MM.1S (cell line): ENCODE results near the gene TSHR.

Experiments used
- DNase-seq: peaks from one replicate; pipeline ENCODE4 v3.0.0-alpha.2; 2015
- H2AFZ ChIP-seq: fragments of 300-600 bp; sonication (generic); 2 replicates; pipeline ENCODE4 v1.6.0; 2016; ENCODE audit warnings: antibody characterized with exemption, low read length
- H3F3A ChIP-seq: fragments of 300-600 bp; sonication (generic); 2 replicates; pipeline ENCODE4 v1.6.1; 2016; ENCODE audit warnings: mild to moderate bottlenecking, antibody characterized with exemption, low read length, moderate library complexity, mixed read lengths; ENCODE audit not compliant: insufficient read depth
- H3K27ac ChIP-seq: fragments of 300-600 bp; sonication (generic); 2 replicates; pipeline ENCODE4 v1.5.1; 2016; ENCODE audit warnings: mild to moderate bottlenecking, low read length
- H3K27me3 ChIP-seq: fragments of 300-600 bp; sonication (generic); replicated peaks from 2 replicates; pipeline ENCODE4 v1.6.0; 2016; ENCODE audit warnings: low read length; ENCODE audit not compliant: insufficient read depth
- H3K36me3 ChIP-seq: fragments of 300-600 bp; sonication (generic); replicated peaks from 2 replicates; pipeline ENCODE4 v1.6.1; 2016; ENCODE audit warnings: mild to moderate bottlenecking, low read length, mixed read lengths; ENCODE audit not compliant: insufficient read depth
- H3K4me1 ChIP-seq: fragments of 300-600 bp; sonication (generic); 2 replicates; pipeline ENCODE4 v1.6.1; 2016; ENCODE audit warnings: low read length, mixed read lengths
- H3K4me2 ChIP-seq: fragments of 300-600 bp; sonication (generic); 2 replicates; pipeline ENCODE4 v1.6.0; 2016; ENCODE audit warnings: low read depth, low read length
- H3K4me3 ChIP-seq: fragments of 300-600 bp; sonication (generic); 2 replicates; pipeline ENCODE4 v1.5.1; 2016; ENCODE audit warnings: low read length, mixed read lengths
- H3K79me2 ChIP-seq: fragments of 300-600 bp; sonication (generic); 2 replicates; pipeline ENCODE4 v1.6.1; 2016; ENCODE audit warnings: mixed run types, low read length, mixed read lengths
- H3K9ac ChIP-seq: fragments of 300-600 bp; sonication (generic); 2 replicates; pipeline ENCODE4 v1.6.1; 2016; ENCODE audit warnings: low read length, mixed read lengths
- H3K9me2 ChIP-seq: fragments of 300-600 bp; sonication (generic); replicated peaks from 2 replicates; pipeline ENCODE4 v1.6.1; 2016; ENCODE audit warnings: mild to moderate bottlenecking, low read length, mixed read lengths; ENCODE audit not compliant: insufficient read depth
- H3K9me3 ChIP-seq: fragments of 300-600 bp; sonication (generic); replicated peaks from 2 replicates; pipeline ENCODE4 v1.6.1; 2016; ENCODE audit warnings: mild to moderate bottlenecking, low read length, mixed read lengths; ENCODE audit not compliant: insufficient read depth
- H4K20me1 ChIP-seq: fragments of 300-600 bp; sonication (generic); 2 replicates; pipeline ENCODE4 v1.6.1; 2016; ENCODE audit warnings: mild to moderate bottlenecking, low read length, moderate library complexity, mixed read lengths; ENCODE audit not compliant: insufficient read depth
- EZH2 ChIP-seq: fragments of 300-600 bp; sonication (generic); optimal IDR thresholded peaks from 2 replicates; pipeline ENCODE3; 2017; ENCODE audit warnings: low read depth, mild to moderate bottlenecking, antibody characterized with exemption, low read length, mixed read lengths
- EZH2phosphoT487 ChIP-seq: fragments of 300-600 bp; sonication (generic); IDR thresholded peaks from 2 replicates; pipeline ENCODE4 v1.6.1; 2018; ENCODE audit warnings: antibody characterized with exemption, low read length
- TF ChIP-seq, protein P1 (sequence below): fragments of 300-600 bp; sonication (generic); IDR thresholded peaks from 2 replicates; pipeline ENCODE4 v1.5.1; 2016; ENCODE audit warnings: antibody characterized with exemption, low read length, mixed read lengths

Gene TSHR

DNA sequence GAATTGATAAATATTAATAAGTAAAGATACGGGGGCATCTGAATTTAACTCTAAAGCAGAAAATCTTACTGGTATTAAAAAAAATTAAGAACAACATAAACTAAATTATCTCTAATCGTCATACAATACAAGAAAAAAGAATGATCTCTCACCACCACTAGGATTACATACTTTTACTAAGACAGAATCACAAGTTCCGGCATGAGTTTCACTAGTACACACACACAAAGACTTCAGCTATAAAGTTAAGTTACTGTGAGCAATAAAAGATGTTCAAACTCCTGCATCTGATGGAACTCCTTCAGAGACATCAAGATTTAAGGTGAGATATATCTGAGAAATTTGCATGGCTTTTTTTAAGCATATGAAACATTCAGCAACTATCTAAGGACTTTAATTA lies 35.8 kb upstream of the TSHR start:
- no peak overlapping the region for H3K4me3 ChIP-seq
- no peak for DNase-seq
- H3K9ac ChIP-seq, result no peak overlapping the region
- H4K20me1 ChIP-seq, result no peaks in the 10 kb centered on the region
- no peaks in the 10 kb centered on the region for H3K79me2 ChIP-seq
- TF ChIP-seq, protein P1, sequence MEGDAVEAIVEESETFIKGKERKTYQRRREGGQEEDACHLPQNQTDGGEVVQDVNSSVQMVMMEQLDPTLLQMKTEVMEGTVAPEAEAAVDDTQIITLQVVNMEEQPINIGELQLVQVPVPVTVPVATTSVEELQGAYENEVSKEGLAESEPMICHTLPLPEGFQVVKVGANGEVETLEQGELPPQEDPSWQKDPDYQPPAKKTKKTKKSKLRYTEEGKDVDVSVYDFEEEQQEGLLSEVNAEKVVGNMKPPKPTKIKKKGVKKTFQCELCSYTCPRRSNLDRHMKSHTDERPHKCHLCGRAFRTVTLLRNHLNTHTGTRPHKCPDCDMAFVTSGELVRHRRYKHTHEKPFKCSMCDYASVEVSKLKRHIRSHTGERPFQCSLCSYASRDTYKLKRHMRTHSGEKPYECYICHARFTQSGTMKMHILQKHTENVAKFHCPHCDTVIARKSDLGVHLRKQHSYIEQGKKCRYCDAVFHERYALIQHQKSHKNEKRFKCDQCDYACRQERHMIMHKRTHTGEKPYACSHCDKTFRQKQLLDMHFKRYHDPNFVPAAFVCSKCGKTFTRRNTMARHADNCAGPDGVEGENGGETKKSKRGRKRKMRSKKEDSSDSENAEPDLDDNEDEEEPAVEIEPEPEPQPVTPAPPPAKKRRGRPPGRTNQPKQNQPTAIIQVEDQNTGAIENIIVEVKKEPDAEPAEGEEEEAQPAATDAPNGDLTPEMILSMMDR, result no peak
- TF ChIP-seq EZH2phosphoT487 (no peak), EZH2 (no peak)
- H3K27me3 ChIP-seq, result no peaks in the 10 kb centered on the region
- no peak overlapping the region for H3K4me2 ChIP-seq
- no peaks in the 10 kb centered on the region for H3K9me3 ChIP-seq
- no peaks in the 10 kb centered on the region for H3K9me2 ChIP-seq
- no peaks in the 10 kb centered on the region for H3K36me3 ChIP-seq
- no peaks in the 10 kb centered on the region for H3F3A ChIP-seq
- H2AFZ ChIP-seq, result no peak overlapping the region
- H3K27ac ChIP-seq, result no peak overlapping the region
- no peaks in the 10 kb centered on the region for H3K4me1 ChIP-seq

DNA sequence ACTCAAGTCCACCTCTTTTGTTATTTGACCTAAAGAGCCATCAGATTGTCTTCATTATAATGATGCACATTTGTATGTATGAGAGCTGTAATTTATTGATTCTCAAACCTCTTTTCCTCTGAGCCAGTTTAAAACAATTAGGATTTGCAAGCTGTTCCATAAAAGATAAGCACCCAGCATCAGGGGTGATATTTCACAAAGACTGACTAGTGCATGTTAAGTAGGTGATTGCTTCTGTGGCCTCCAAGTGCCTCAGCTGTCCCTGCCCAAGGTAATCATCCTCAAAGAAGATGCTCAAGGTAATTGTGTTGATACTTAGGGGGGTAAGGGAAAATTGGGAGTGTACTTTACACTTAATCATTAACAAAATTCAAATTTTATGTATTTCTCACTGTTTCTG lies 32.1 kb upstream of the TSHR start:
- Histone ChIP-seq H3K4me1 (peaks cover 6% of the 10 kb centered on the region; the same call in 1 of the 2 replicates), H3K79me2 (peaks cover 16% of the 10 kb centered on the region), H3K4me3 (no peak overlapping the region), H4K20me1 (no peaks in the 10 kb centered on the region), H3K27ac (no peak overlapping the region), H3K9me3 (no peaks in the 10 kb centered on the region), H2AFZ (no peak overlapping the region), H3K36me3 (no peaks in the 10 kb centered on the region), H3K4me2 (no peak overlapping the region), H3F3A (no peaks in the 10 kb centered on the region), H3K9me2 (no peaks in the 10 kb centered on the region), H3K27me3 (no peaks in the 10 kb centered on the region), H3K9ac (no peak overlapping the region)
- TF ChIP-seq, protein P1, result no peak
- TF ChIP-seq EZH2phosphoT487 (no peak), EZH2 (no peak)
- no peak for DNase-seq

DNA sequence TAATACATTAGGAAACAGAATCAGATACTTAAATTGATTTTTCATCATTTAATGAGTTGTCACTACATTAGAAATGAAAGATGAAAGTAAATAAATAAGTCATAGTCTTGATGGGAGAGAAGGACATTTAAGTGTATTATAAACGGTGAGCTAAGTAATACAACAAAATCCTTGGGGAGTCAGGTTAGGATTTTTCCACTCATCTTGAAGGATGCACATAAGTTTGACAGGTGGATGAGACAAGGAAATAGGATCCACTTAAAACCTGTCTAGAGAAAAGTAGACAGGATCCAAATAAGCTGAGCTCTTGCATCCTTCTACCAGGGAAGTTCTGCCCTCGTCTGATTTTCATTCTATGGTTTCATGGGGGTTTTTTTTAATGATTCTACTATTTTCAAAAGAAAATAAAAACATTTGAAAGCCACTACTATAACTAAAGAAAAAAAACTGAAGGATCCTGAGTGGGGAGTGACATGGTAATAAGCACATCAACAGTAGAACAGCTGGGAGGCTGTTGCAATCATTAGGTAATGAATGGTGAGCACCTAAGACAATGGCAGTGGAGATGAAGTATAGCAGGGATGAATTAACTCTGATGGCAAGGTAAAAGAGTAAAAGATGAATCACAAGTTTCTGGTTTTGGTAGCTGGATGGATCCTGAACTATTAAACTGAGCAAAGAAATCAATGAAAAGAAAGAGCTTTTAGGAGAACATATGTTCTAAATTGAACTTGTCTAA lies 30.9 kb upstream of the TSHR start:
- no peaks in the 10 kb centered on the region for H4K20me1 ChIP-seq
- no peak overlapping the region for H3K4me3 ChIP-seq
- no peaks in the 10 kb centered on the region for H3K36me3 ChIP-seq
- no peaks in the 10 kb centered on the region for H3K9me2 ChIP-seq
- H3K4me2 ChIP-seq, result no peak overlapping the region
- no peaks in the 10 kb centered on the region for H3F3A ChIP-seq
- H3K27me3 ChIP-seq, result no peaks in the 10 kb centered on the region
- H2AFZ ChIP-seq, result no peak overlapping the region
- H3K27ac ChIP-seq, result no peak overlapping the region
- DNase-seq, result no peak
- no peak overlapping the region for H3K9ac ChIP-seq
- peaks cover 27% of the 10 kb centered on the region for H3K79me2 ChIP-seq
- no peaks in the 10 kb centered on the region for H3K9me3 ChIP-seq
- TF ChIP-seq EZH2phosphoT487 (no peak), EZH2 (no peak)
- TF ChIP-seq, protein P1, result no peak
- H3K4me1 ChIP-seq, result peaks cover 7% of the 10 kb centered on the region; the same call in 1 of the 2 replicates
